GM21360 (cell line): Measurements from ENCODE around the gene POMGNT1.
"Not testable (repeated sequence)": the region's sequence is repeated elsewhere in the genome, so short reads cannot be mapped to it uniquely, and the experiment has no call there.

Experiments used
- ATAC-seq: cut with Tn5 transposase; IDR thresholded peaks from one replicate; pipeline ENCODE4 v1.9.1; 2021; ENCODE audit warnings: mild to moderate bottlenecking, moderate library complexity; ENCODE audit not compliant: unreplicated experiment

The POMGNT1 gene

DNA sequence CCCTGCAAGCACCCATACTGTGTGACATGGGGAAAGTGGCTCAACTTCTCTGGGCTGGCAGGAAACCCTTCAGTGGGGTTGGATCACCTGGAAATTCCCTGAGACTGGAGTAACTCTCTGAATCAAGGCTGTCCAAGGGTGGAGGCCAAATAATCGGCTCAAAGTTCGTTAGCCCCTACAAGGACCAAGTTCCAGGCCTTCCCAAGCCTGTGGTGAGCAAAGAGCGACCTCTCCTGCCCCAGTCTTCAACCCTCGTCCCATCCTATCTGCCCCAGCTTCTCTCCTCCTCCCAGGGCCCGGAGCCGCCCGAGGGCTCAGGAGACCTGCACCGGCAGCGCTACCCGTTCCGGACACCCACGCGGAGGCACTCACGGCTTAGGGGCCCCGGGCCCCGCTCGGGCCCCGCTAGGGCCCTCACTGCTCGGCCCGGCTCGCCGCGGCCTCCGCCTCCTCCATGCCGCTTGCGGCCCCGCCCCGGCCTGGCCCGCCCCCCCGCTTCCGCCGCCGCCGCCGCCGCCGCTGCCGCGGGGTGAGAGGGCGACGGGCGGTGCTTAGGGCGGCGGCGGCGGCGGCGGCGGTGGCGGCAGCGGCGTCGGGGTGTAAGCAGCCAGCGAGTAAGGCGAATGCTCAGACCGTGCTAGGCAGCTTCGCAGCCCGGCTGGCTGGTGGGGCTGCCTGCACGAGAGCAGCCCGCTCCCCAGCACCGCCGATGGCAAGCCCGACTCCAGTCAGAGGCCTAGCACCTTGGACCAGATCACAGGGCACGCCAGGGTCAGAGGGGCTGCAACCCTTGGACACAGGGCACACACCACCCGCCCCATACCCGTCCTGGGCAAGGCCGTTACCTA is at the start of gene POMGNT1:
POMGNT1 (minus strand) TSS at position 471 of the 848 bp plus-strand sequence. CDS start 613 bp downstream, outside the sequence.
- peak; percentile 79 for ATAC-seq

DNA sequence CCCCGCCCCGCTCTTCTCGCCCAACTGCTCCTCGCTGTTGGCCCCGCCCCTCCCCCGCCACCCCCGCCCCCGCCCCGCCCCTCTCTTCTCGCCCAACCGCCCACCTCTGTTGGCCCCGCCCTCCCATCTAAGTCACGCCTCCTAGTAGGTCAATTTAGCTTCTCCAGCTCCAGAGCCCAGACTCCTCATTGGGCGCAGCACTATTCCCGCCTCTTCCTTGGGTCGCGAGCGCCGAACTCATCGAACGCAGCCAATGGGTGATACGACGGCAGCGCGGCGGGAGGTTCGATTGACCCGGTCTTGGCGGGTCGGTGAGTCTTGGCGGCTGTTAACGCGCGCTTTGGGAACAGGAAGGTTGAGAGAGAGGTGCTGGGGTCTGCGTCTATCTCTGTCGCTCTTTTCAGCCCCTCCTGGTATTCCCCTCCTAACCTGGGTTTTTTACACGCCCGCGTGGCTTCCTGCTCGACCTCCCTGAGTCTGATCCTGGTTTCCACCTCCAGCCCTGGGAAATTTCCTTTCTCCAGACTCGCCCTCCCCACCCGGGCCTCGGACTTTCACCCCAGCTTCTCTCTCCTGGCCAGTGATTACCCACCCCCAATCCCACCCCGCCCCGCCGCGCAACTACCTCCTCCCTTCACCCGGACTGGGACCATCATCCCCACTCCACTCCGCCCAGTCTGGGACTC is 49.3 kb upstream of the POMGNT1 start, which contains the start of gene RAD54L:
RAD54L (plus strand) TSS at position 328 of the 686 bp plus-strand sequence. CDS start 643 bp downstream, outside the sequence.
- ATAC-seq, result peak; percentile 91

DNA sequence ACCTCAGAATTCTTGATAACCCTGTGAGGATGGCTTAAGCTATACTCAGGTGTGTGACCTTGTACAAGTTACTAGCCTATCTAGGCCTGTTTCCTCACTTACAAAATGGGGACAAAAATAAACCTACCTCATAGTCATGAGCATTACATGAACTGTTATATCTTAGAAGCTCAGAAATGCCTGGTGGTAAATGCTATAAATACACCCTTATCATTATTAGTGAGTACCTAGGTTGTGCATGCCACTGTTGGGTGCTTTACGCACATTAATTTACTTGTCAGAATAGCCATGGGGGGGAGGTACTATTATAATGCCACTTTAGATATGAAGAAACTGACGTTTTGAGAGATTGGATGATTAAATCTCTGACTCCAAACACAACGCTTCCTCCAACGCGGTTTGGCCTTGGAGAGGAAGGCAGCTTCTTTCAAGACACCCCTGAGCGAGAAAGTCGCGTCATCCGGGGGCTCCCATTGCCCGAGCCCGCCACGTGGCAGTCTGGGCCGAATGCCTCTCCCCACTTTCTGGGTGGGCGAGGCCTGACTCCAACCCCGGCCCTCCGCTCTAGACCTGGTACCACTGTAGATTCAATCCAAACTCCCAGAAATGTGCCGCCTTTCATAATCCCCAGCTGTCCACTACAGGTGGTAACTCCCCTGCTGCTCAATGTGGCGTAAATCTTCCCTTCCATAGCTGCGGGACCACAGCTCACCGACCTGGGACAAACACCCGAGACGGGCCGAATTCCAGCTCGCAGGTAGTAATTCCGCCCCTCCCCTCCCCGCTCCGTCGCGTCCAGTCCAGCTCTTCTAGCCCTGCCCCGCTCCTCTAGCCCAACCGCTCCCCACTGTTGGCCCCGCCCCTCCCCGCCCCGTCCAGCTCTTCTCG is 48.6 kb upstream of the POMGNT1 start:
- peak; percentile 55 for ATAC-seq

DNA sequence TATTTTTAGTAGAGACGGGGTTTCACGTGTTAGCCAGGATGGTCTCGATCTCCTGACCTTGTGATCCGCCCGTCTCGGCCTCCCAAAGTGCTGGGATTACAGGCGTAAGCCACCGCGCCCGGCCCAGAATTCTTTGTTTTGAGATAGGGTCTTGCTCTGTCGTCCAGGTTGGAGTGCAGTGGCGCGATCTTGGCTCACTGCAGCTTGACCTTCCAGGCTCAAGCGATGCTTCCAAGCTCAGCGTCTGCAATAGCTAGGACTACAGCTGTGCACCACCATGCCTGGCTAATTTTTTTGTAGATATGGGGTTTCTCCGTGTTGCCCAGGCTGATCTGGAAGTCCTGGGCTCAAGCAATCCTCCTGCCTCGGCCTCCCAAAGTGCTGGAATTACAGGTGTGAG is 47.9 kb upstream of the POMGNT1 start:
- ATAC-seq, result not testable (repeated sequence)

DNA sequence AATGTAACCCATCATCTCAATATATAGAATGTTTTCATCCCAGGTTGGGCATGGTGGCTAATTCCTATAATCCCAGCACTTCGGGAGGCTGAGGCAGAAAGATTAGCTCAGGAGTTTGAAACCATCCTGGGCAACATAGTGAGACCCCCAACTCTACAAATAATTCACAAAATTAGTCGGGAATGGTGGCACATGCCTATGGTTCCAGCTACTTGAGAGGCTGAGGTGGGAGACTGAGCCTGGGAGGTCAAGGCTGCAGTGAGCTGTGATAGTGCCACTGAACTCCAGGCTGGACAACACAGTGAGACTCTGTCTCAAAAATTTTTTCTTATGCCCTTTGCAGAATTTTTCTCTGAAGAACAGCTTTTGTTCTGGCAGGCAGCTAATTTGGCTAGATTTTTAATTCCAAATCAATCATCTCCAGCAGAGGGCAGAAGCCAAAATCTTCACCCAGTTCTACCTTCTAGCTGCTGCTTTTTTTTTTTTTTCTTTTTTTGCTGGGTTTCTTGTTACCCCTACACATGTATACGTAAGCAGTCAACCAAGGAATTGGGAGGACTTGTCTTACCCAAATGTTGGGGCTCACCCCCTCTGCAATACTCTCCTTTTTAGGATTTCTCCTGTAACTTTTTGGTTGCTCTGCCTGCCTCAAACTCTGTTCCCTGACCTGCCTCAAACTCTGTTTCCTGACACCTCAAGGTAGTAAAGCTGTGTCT is 46.6 kb upstream of the POMGNT1 start:
- no peak for ATAC-seq

GRCh38 chr1:46243831-46244230 is 45.6 kb upstream of the POMGNT1 start:
- ATAC-seq, result not testable (repeated sequence)

GRCh38 chr1:46242918-46243317 is 44.7 kb upstream of the POMGNT1 start:
- ATAC-seq, result no peak

DNA sequence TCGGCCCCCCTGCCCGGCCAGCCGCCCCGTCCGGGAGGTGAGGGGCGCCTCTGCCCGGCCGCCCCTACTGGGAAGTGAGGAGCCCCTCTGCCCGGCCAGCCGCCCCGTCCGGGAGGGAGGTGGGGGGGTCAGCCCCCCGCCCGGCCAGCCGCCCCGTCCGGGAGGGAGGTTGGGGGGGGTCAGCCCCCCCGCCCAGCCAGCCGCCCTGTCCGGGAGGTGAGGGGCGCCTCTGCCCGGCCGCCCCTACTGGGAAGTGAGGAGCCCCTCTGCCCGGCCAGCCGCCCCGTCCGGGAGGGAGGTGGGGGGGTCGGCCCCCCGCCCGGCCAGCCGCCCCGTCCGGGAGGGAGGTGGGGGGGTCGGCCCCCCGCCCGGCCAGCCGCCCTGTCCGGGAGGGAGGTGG is 43.5 kb upstream of the POMGNT1 start:
- not testable (repeated sequence) for ATAC-seq

- ATAC-seq, result not testable (repeated sequence)
Measured at GRCh38 chr1:46238865-46239264, 40.6 kb upstream of the POMGNT1 start.

DNA sequence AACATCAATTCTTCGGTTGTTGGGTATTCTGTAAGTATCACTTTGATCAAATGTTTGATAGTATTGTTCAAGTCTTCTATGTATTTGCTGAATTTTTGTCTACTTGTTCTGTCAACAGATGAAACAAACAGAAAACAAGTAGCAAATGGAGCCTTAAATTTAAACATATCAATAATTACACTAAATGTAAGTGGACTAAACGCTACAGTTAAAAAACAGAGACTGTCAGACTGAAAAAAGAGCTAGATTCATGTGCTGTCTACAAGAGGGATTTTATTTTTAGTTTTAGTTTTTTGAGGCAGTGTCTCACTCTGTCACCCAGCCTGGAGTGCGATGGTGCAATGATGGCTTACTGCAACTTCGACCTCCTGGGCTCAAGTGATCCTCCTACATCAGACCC is 38.6 kb upstream of the POMGNT1 start:
- ATAC-seq, result no peak

GRCh38 chr1:46231231-46231630 is 33.0 kb upstream of the POMGNT1 start:
- not testable (repeated sequence) for ATAC-seq

- no peak for ATAC-seq
Measured at GRCh38 chr1:46224966-46225365, 26.7 kb upstream of the POMGNT1 start.

DNA sequence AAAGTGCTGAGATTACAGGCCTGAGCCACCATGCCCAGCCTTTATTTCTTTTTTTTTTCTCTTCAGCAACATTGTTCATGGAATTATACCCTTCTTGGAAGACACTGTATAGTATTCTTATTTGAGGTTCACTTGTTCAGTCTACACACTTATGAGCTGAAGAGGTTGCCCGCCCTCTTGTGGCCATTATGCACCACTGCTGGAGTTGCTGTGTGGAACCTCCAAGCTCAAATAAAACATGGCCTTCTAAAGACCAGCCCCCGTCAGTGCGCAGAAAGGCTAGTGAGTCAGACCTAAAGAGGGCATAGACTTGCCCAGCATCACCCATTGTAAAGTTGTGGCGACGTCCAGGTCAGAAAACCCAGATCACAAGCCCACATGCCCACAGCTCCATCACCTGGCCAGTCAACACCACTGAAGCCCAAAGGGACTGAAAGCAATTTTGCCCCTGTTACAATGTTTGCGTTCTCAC is 25.3 kb upstream of the POMGNT1 start:
- peak; percentile 48 for ATAC-seq

- not testable (repeated sequence) for ATAC-seq
Measured at GRCh38 chr1:46223055-46223454, 24.8 kb upstream of the POMGNT1 start.

GRCh38 chr1:46221749-46222148 is 23.5 kb upstream of the POMGNT1 start:
- ATAC-seq, result no peak

DNA sequence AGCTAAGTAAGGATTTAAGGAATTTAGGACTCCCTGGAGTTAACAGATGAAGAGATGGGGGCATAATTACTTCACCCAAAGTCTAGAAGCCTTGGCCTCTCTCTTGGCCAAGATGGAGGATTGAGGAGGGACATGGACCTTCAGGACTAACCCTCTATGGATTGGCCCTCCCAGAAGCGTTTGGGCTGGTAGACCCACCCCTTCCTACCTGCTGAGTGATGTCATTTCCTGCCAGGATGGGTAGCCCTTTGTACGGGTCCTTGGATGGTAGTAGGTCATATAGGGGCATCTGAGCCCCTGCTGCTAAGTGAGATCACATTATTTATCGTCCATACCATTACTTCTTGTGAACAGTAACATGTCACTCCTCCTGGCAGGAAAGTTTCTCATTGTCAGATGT is 22.6 kb upstream of the POMGNT1 start:
- ATAC-seq, result no peak

GRCh38 chr1:46219551-46220520 is 21.6 kb upstream of the POMGNT1 start:
- no peak for ATAC-seq

GRCh38 chr1:46218443-46218842 is 20.2 kb upstream of the POMGNT1 start:
- ATAC-seq, result no peak

- ATAC-seq, result no peak
Measured at GRCh38 chr1:46215504-46215903, 17.3 kb upstream of the POMGNT1 start.
